ENCODE data around the gene ZNF362.

ZNF362 gene

DNA sequence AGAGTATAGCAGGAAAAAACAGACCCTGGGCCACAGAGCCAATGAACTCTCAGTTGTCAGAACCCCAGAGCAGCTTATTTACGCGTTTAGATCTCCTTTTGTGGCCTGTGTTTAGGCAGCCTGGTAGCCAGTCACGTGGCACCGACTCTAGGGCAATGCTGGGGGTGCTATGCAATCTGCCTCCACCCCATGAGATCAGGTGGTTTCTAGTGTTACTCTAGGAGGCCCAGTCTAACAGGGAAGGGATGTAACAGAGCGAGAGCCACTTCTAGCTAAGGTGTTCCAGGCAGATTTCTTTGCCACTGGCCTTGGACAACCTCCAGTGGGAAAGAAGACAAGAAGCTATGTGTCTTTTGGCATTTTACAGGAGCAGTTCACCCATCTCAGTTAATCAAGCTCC lies 76.6 kb downstream of the ZNF362 start:
- no CpG with 5 or more reads among the region's 5 CpGs for WGBS (ENCODE audit: extremely low coverage, insufficient coverage, low lambda C conversion rate)
- Histone ChIP-seq H2BK15ac (replicated peaks; ENCODE audit: low read depth) (no peak overlapping the region), H2BK5ac (ENCODE audit: low read length) (no peak overlapping the region), H3K4ac (ENCODE audit: low read depth, low read length) (no peak overlapping the region), H4K5ac (ENCODE audit: low read length) (no peak overlapping the region), H3K4me3 (ENCODE audit: low read length) (no peak overlapping the region), H3K79me2 (ENCODE audit: control insufficient read depth, insufficient read depth, low read length) (no peaks in the 10 kb centered on the region), H2AK5ac (ENCODE audit: low read length) (no peak overlapping the region), H3K18ac (ENCODE audit: low read length) (no peak overlapping the region), H4K8ac (ENCODE audit: low read depth, low read length) (no peak overlapping the region), H3K23ac (ENCODE audit: low read length) (peak overlapping the region; percentile 11), H3K79me1 (ENCODE audit: low read length) (peaks cover 2% of the 10 kb centered on the region), H3K4me1 (ENCODE audit: control insufficient read depth, low read depth, low read length) (peaks cover 3% of the 10 kb centered on the region), H3K56ac (ENCODE audit: low read length) (no peak overlapping the region), H3K27me3 (ENCODE audit: insufficient read depth, low read length, poor library complexity) (no peaks in the 10 kb centered on the region), H3K27ac (ENCODE audit: low read depth, low read length) (no peak overlapping the region), H3K9ac (ENCODE audit: low read length) (no peak overlapping the region), H3K4me2 (ENCODE audit: low read length) (no peak overlapping the region), H3K36me3 (ENCODE audit: control insufficient read depth, insufficient read depth, low read length) (peaks cover 3% of the 10 kb centered on the region), H2BK120ac (ENCODE audit: low read depth, low read length) (no peak overlapping the region)
- no peak for DNase-seq

DNA sequence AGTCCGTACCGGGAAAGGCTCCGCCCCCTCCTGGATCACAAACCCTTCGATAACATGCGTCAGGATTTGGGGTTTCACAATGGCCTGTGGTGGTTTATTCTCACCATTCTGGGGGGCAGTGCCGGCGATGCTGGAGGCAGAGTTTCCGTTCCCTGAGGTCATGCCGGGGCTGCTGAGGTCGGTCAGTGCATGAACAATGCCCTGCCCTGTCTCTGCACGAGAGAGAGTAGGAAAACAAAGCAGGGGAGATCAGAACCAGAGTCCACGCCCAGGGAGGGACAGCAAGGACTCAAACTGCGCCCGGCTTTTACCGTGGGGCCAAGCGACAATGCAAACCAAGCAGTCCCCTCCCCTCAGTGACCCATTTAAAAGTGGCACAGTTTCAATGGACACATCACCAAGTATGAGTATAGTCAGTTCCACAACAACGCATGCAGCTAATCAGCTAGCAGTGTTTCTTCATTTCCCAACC lies 77.8 kb downstream of the ZNF362 start:
- no CpG with 5 or more reads among the region's 17 CpGs for WGBS (ENCODE audit: extremely low coverage, insufficient coverage, low lambda C conversion rate)
- H3K4me2 ChIP-seq (ENCODE audit: low read length): no peak overlapping the region
- no peak overlapping the region for H3K56ac ChIP-seq (ENCODE audit: low read length)
- H3K4me3 ChIP-seq (ENCODE audit: low read length): no peak overlapping the region
- H3K27ac ChIP-seq (ENCODE audit: low read depth, low read length): no peak overlapping the region
- H2BK120ac ChIP-seq (ENCODE audit: low read depth, low read length): no peak overlapping the region
- H2BK15ac ChIP-seq (replicated peaks; ENCODE audit: low read depth): no peak overlapping the region
- no peak overlapping the region for H4K8ac ChIP-seq (ENCODE audit: low read depth, low read length)
- H3K79me1 ChIP-seq (ENCODE audit: low read length): peaks cover 2% of the 10 kb centered on the region
- H3K79me2 ChIP-seq (ENCODE audit: control insufficient read depth, insufficient read depth, low read length): no peaks in the 10 kb centered on the region
- H3K4ac ChIP-seq (ENCODE audit: low read depth, low read length): no peak overlapping the region
- no peak overlapping the region for H3K9ac ChIP-seq (ENCODE audit: low read length)
- peaks cover 14% of the 10 kb centered on the region for H3K4me1 ChIP-seq (ENCODE audit: control insufficient read depth, low read depth, low read length)
- H2BK5ac ChIP-seq (ENCODE audit: low read length): no peak overlapping the region
- DNase-seq: no peak
- no peak overlapping the region for H3K18ac ChIP-seq (ENCODE audit: low read length)
- no peaks in the 10 kb centered on the region for H3K36me3 ChIP-seq (ENCODE audit: control insufficient read depth, insufficient read depth, low read length)
- H4K5ac ChIP-seq (ENCODE audit: low read length): no peak overlapping the region
- H2AK5ac ChIP-seq (ENCODE audit: low read length): no peak overlapping the region
- H3K27me3 ChIP-seq (ENCODE audit: insufficient read depth, low read length, poor library complexity): no peaks in the 10 kb centered on the region
- H3K23ac ChIP-seq (ENCODE audit: low read length): no peak overlapping the region

DNA sequence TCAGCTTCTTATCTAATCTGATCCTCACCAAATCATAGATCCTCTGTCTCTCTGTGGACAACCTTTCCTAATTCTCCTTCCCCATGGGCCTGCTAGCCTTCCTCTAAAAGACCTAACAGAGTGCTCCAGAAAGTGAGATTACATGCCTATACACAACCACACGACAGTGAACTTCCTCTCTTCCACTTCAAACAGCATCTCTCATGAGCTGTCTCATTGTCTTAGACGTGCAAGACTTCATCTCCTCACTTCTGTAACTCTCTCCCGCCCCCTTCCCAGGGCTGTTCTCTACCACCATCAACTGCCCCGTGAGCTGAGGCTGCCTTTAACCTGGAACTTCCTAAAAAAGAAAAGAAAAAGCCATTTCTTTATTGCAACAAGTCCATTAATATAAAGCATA lies 78.7 kb downstream of the ZNF362 start:
- H3K9ac ChIP-seq (ENCODE audit: low read length): no peak overlapping the region
- no peak overlapping the region for H2BK120ac ChIP-seq (ENCODE audit: low read depth, low read length)
- H3K36me3 ChIP-seq (ENCODE audit: control insufficient read depth, insufficient read depth, low read length): no peaks in the 10 kb centered on the region
- H3K4ac ChIP-seq (ENCODE audit: low read depth, low read length): no peak overlapping the region
- H4K5ac ChIP-seq (ENCODE audit: low read length): no peak overlapping the region
- no peak overlapping the region for H3K27ac ChIP-seq (ENCODE audit: low read depth, low read length)
- no peak overlapping the region for H3K23ac ChIP-seq (ENCODE audit: low read length)
- no peak overlapping the region for H2BK15ac ChIP-seq (replicated peaks; ENCODE audit: low read depth)
- H3K18ac ChIP-seq (ENCODE audit: low read length): no peak overlapping the region
- H2AK5ac ChIP-seq (ENCODE audit: low read length): no peak overlapping the region
- H3K4me1 ChIP-seq (ENCODE audit: control insufficient read depth, low read depth, low read length): peaks cover 17% of the 10 kb centered on the region
- H3K27me3 ChIP-seq (ENCODE audit: insufficient read depth, low read length, poor library complexity): no peaks in the 10 kb centered on the region
- no peak overlapping the region for H2BK5ac ChIP-seq (ENCODE audit: low read length)
- no peaks in the 10 kb centered on the region for H3K79me2 ChIP-seq (ENCODE audit: control insufficient read depth, insufficient read depth, low read length)
- H3K79me1 ChIP-seq (ENCODE audit: low read length): peaks cover 2% of the 10 kb centered on the region
- no peak overlapping the region for H4K8ac ChIP-seq (ENCODE audit: low read depth, low read length)
- peak; percentile 34 for DNase-seq
- no peak overlapping the region for H3K4me3 ChIP-seq (ENCODE audit: low read length)
- no peak overlapping the region for H3K56ac ChIP-seq (ENCODE audit: low read length)
- H3K4me2 ChIP-seq (ENCODE audit: low read length): no peak overlapping the region
- WGBS (ENCODE audit: extremely low coverage, insufficient coverage, low lambda C conversion rate): no CpG with 5 or more reads among the region's 4 CpGs

DNA sequence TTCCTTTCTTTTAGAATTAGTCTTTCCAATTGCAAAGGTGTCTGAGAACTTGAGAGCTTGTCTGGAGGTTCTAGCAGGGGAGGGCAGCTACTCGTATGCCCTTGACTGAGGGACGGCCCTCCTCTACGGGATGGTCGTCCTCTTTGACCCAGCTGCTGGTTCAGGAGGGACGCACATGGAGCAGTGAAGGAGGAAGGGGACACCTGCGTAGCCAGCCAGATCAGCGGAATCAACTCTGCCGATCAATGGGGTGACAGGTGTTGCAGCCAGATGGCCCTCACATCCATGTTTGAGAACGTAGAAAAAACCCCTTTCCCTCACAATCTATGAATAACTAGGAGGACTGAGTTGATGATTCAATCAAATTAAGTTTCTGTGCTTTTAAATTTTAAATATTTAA lies 80.3 kb downstream of the ZNF362 start:
- H3K27ac ChIP-seq (ENCODE audit: low read depth, low read length): no peak overlapping the region

DNA sequence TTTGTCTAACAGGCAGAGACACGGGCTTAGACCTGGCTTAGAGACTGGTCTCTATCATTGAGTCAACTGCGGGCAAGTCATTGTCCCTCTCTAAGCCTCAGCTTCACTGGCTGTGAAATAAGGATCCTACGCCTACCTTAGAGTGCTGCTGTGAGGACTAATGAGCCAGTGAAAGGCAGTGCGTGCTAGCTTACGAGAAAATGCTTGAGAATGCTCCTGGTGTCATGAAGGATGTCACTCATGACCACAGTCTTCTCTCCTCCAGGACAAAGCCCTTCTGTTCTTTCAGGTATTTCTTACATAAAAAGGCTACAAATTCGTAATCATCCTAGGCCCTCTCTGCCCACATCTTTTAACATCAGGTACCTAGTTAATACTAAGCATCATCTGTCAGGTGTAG lies 81.1 kb downstream of the ZNF362 start:
- H3K36me3 ChIP-seq (ENCODE audit: control insufficient read depth, insufficient read depth, low read length): no peaks in the 10 kb centered on the region
- no peak for DNase-seq
- H3K56ac ChIP-seq (ENCODE audit: low read length): no peak overlapping the region
- H3K23ac ChIP-seq (ENCODE audit: low read length): no peak overlapping the region
- no peak overlapping the region for H3K4me3 ChIP-seq (ENCODE audit: low read length)
- H3K9ac ChIP-seq (ENCODE audit: low read length): no peak overlapping the region
- H3K4me1 ChIP-seq (ENCODE audit: control insufficient read depth, low read depth, low read length): peaks cover 33% of the 10 kb centered on the region
- H3K27ac ChIP-seq (ENCODE audit: low read depth, low read length): no peak overlapping the region
- no peak overlapping the region for H3K4me2 ChIP-seq (ENCODE audit: low read length)
- H3K4ac ChIP-seq (ENCODE audit: low read depth, low read length): no peak overlapping the region
- no peaks in the 10 kb centered on the region for H3K79me2 ChIP-seq (ENCODE audit: control insufficient read depth, insufficient read depth, low read length)
- no peaks in the 10 kb centered on the region for H3K27me3 ChIP-seq (ENCODE audit: insufficient read depth, low read length, poor library complexity)
- H2BK15ac ChIP-seq (replicated peaks; ENCODE audit: low read depth): no peak overlapping the region
- H2AK5ac ChIP-seq (ENCODE audit: low read length): no peak overlapping the region
- H2BK120ac ChIP-seq (ENCODE audit: low read depth, low read length): no peak overlapping the region
- peaks cover 6% of the 10 kb centered on the region for H3K79me1 ChIP-seq (ENCODE audit: low read length)
- H3K18ac ChIP-seq (ENCODE audit: low read length): no peak overlapping the region
- no CpG with 5 or more reads among the region's 6 CpGs for WGBS (ENCODE audit: extremely low coverage, insufficient coverage, low lambda C conversion rate)
- no peak overlapping the region for H4K8ac ChIP-seq (ENCODE audit: low read depth, low read length)
- no peak overlapping the region for H4K5ac ChIP-seq (ENCODE audit: low read length)
- no peak overlapping the region for H2BK5ac ChIP-seq (ENCODE audit: low read length)

More for the DNA sequence above, 80.3 kb downstream of the ZNF362 start:
- Histone ChIP-seq H3K4me1 (ENCODE audit: control insufficient read depth, low read depth, low read length) (peaks cover 27% of the 10 kb centered on the region), H3K27me3 (ENCODE audit: insufficient read depth, low read length, poor library complexity) (no peaks in the 10 kb centered on the region), H4K8ac (ENCODE audit: low read depth, low read length) (no peak overlapping the region), H3K4me2 (ENCODE audit: low read length) (no peak overlapping the region), H3K36me3 (ENCODE audit: control insufficient read depth, insufficient read depth, low read length) (no peaks in the 10 kb centered on the region), H4K5ac (ENCODE audit: low read length) (no peak overlapping the region), H2AK5ac (ENCODE audit: low read length) (no peak overlapping the region), H3K79me2 (ENCODE audit: control insufficient read depth, insufficient read depth, low read length) (no peaks in the 10 kb centered on the region), H2BK15ac (replicated peaks; ENCODE audit: low read depth) (no peak overlapping the region), H2BK120ac (ENCODE audit: low read depth, low read length) (no peak overlapping the region), H3K4ac (ENCODE audit: low read depth, low read length) (no peak overlapping the region), H2BK5ac (ENCODE audit: low read length) (no peak overlapping the region), H3K9ac (ENCODE audit: low read length) (no peak overlapping the region), H3K56ac (ENCODE audit: low read length) (no peak overlapping the region), H3K4me3 (ENCODE audit: low read length) (no peak overlapping the region), H3K79me1 (ENCODE audit: low read length) (peaks cover 6% of the 10 kb centered on the region), H3K23ac (ENCODE audit: low read length) (no peak overlapping the region), H3K18ac (ENCODE audit: low read length) (no peak overlapping the region)
- WGBS (ENCODE audit: extremely low coverage, insufficient coverage, low lambda C conversion rate): no CpG with 5 or more reads among the region's 9 CpGs
- no peak for DNase-seq

DNA sequence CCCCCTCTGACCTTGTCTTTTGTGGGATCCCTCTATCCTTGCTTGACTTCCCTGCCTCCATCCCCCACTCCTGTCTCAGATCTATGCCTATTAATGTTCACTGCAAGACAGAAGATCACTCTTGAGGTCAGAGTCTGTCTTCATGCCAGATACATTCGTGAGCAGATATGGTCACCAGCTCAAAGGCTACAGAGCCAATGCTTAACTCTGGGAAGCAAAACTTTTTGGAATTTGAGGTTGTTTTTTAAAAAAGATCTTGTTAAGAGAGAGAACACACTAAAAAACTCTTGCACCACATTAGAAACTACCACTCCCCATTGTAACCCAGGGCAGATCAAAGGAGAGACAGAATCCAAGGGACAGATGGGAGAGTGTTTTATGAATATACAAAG lies 81.8 kb downstream of the ZNF362 start:
- no peaks in the 10 kb centered on the region for H3K79me2 ChIP-seq (ENCODE audit: control insufficient read depth, insufficient read depth, low read length)
- no peak overlapping the region for H3K27ac ChIP-seq (ENCODE audit: low read depth, low read length)
- H3K27me3 ChIP-seq (ENCODE audit: insufficient read depth, low read length, poor library complexity): no peaks in the 10 kb centered on the region
- H3K4me2 ChIP-seq (ENCODE audit: low read length): no peak overlapping the region
- WGBS (ENCODE audit: extremely low coverage, insufficient coverage, low lambda C conversion rate): no CpG with 5 or more reads among the region's 1 CpG
- H2BK120ac ChIP-seq (ENCODE audit: low read depth, low read length): no peak overlapping the region
- peak overlapping the region; percentile 7 for H3K9ac ChIP-seq (ENCODE audit: low read length)
- no peak overlapping the region for H3K4me3 ChIP-seq (ENCODE audit: low read length)
- H4K8ac ChIP-seq (ENCODE audit: low read depth, low read length): no peak overlapping the region
- peaks cover 36% of the 10 kb centered on the region for H3K4me1 ChIP-seq (ENCODE audit: control insufficient read depth, low read depth, low read length)
- no peak overlapping the region for H3K18ac ChIP-seq (ENCODE audit: low read length)
- no peak overlapping the region for H2BK5ac ChIP-seq (ENCODE audit: low read length)
- no peak overlapping the region for H3K4ac ChIP-seq (ENCODE audit: low read depth, low read length)
- DNase-seq: no peak
- H4K5ac ChIP-seq (ENCODE audit: low read length): no peak overlapping the region
- H3K36me3 ChIP-seq (ENCODE audit: control insufficient read depth, insufficient read depth, low read length): no peaks in the 10 kb centered on the region
- peak overlapping the region; percentile 6 for H3K56ac ChIP-seq (ENCODE audit: low read length)
- no peak overlapping the region for H2BK15ac ChIP-seq (replicated peaks; ENCODE audit: low read depth)
- H3K23ac ChIP-seq (ENCODE audit: low read length): no peak overlapping the region
- peaks cover 6% of the 10 kb centered on the region for H3K79me1 ChIP-seq (ENCODE audit: low read length)
- no peak overlapping the region for H2AK5ac ChIP-seq (ENCODE audit: low read length)
